NCI-H226 (cell line): ENCODE results near the gene ABCA12.

Experiments used
- DNase-seq: peaks from one replicate; pipeline ENCODE4 v3.0.0-alpha.2; 2015

ABCA12 gene

DNA sequence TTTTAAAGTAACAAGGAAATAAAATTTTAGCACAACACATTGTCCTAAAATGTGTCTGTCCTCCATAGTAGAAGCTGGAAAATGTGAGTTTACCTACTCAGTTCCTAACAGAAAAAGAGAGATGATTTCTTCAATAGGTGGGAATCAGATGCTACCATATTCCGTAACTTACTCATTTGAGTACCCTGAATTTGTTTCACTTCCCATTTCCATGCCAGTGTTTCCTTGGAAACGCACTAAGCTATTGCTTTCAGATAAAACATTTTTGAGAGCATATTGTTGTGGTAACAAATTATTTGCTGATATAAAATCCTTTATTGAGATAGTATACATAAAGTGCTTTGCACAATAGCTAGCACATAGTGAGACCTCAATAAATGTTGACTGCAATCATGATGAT lies 191.5 kb downstream of the ABCA12 start:
- DNase-seq = no peak

DNA sequence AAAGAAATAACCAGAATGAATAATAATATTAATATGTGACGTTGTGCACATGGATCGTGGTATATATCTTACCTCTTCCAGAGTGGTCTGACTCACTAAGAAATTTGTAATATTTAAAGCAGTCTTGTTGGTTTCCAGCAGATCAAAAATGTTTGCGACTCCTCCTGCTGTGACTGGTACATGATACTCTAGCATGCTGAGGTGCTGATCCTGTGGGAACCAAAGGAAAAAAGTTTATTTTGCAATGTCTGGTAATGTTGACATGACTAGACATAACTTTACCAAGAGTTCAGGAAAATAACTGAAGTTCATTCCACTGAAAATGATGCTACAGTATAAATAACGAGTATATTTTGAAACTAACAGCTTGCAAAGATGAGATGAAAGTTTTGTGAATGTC lies 204.4 kb downstream of the ABCA12 start:
- no peak for DNase-seq

DNA sequence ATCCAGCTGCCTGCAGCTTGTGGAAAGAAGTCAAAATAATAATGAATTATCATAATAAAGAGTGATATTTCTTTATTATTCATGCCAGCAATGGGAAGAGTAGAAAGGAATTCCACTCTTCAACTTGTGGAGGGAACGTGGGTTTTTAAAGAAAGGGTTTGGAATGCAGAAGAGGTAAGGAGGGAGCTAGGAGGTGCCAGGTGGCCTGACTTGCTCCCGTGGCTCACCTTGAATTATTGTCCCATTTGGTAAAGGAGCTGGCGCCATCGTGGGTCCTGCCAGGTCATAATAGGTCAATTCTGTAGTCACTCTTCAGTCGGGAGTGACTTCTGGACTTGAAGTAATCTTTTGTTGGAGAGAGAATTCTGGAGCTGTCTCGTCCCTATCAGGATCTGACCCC lies 233.8 kb downstream of the ABCA12 start:
- DNase-seq = no peak

DNA sequence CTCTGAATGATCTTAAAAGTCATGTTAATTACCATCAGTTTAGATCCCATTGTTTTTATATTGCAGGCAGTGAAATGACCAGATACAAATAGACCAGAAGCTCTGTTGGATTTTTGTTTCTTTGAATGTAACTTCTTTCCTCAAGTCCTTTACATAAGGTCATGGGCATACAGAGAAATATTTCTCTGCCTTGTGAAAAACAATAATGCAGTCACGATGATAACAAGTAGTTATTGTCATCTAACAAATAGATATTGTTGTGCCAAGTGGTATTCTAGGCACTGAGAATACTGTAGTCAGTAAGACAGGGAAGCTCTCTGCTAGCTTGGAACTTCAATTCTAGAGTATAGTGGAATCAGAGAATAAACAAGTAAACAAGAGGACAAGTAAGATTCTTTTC lies 234.2 kb downstream of the ABCA12 start:
- DNase-seq = no peak

DNA sequence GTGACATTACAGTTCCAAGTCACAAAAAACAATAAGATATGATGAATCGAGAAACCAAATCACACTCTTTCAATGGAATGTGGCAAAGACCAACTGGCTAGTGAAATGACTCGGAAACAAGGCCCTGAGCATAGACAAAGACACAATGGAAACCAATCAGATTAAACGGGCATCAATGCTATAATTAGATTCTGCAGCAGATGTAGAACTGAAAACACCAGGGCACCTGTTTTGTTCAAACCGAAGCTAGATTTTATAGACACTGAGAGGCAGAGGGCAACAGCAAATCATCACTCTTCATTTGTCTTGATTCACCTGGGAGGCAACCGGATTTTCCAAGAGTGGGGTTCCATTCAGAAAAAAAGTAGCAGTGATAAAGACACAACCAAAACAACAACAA lies 236.1 kb downstream of the ABCA12 start:
- DNase-seq = no peak

DNA sequence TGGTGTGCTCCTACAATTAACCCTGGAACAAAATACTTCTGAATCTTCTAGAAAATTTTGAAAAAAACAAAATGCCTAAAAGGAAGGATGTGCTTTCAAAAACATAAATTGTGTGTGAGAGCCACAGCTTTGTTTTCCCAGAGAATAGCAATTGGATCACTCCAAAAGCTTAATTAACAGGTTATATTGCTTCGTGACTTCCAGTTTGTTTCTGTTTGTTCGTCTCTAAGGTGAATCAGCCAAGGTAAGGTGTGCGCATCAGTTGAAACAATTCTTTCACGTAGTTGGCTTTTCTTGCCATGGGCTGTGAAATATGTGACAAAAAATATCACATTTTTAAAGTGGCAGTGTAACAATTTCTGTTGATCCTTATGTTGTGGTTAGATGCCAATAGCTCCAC lies 238.7 kb downstream of the ABCA12 start:
- DNase-seq = no peak

DNA sequence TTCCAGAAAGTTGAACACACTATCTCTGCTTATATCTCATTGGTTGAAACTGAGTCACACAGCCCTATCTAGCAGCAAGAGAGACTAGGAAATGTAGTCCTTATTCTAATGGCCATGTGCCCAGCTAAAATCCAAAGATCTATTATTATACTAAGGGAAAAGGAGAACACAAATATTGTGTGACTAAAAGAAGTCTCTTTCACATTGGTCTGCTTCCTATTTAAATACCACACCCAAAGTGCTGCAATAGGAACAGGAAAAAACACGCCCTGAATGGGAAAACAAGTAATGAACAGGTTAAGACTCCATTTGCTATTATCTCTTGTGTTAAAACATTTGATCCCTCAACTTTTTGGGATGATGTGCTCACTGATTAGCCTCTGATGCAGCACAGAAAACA lies 242.2 kb downstream of the ABCA12 start:
- no peak for DNase-seq

DNA sequence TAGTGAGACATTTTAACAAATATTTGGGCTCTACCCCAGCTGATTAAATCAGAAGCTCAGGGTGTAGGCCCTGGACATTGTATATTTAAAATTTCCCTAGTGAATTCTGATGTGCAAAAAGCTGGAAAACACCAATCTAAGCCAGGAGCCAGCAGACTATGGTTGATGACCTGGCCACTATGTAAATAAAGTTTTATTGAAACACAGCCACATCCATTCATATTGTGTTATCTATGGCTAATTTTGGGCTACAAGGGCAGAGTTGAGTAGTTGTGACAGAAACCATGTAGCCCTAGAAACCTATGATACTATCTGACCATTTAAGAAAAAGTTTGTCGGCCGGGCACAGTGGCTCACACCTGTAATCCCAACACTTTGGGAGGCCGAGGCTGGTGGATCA lies 243.0 kb downstream of the ABCA12 start:
- DNase-seq = no peak

DNA sequence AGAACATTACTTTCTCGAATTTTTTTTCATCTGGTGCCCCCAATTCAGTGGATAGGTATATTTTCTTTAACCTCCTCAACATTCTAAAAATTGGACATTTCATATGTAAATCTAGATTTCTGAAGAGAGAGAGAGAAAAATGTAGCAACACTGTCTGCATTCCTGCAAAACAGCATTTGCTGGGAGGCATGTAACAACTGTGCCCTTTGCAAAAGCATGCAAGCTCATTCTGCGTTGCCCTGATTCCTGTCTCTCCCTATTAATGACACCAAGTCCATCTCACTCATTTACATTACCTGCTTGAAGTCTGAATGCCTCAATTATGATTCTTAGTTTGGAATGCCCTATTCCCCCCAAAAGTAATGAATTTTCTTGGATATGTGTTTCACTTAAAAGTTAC lies 249.1 kb downstream of the ABCA12 start:
- DNase-seq = no peak

DNA sequence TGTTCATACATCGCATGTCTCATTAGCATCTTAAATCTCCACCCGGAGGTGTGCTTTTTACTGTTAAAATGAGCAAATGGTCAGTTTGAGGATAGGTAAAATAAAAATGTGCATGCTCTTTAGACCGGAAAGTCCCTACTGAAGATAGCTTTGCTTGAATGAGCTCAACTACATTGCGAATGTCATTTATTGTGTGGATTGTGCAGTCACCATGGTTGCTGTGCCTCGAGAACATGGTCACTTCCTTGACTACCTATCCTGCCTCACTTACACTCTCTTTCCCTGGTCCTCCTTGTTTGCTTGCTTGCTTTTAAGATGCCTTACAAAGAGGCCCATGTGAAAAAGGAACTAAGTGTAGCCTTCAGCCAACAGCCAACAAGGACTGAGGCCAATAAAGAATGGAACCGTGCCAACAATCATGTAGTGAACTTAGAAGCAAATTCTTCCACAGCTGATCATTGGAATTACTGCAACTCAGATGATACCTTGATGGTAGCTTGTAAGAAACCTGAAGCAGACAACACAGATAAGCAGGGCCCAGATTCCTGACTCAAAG lies 256.7 kb downstream of the ABCA12 start:
- DNase-seq = no peak
